ENCODE measurements around the gene GBX1. TPM values are rescaled to one million over a fixed set of nuclear protein-coding genes. Genes with fewer than 3 reads are reported as not detected.

The GBX1 gene
- polyA plus RNA-seq, 4 donors = 0.13 to 0.24 (median 0.22) TPM; not detected in 1

DNA sequence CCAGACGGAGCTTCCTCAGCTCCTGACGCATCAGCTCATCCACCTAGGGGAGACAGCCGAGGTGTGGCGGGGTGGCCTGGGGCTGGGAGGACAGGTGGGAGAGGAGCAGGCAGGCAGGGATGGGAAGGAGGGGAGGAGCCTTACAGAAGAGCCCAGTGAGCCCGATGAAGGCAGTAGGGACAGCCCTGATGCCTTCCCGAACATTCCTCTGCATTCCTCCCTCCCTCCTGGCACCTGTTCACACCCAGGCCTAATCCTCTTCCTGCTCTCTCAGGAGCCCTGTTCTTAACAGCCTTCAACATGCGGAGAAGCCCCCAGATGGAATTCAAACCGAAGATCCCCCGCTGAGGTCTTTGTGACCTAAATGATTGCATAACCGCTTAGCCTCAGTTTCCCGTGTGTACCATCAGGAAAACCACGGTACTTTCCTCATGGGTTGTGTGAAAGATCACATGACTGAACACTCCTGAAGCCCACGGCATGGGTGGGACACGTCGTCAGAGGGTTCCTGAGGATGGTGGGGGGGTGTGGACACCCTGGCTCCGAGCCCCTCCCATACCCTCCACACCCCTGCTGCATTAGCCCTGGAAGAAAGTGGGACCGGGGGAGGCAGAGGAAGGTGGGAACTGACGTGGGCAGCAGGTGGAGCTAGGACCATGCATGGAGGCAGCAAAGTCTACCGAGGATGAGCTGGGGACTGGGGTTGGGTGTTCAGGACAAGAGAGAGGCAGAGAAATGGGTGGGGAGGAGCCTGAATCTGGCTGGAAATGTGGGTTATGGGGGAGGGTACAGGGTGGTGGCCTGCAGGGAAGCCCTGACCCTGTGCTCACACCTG lies 28.3 kb upstream of the GBX1 start:
- no peak for DNase-seq (ENCODE audit: low read depth in 4 of 4, low spot score in 3 of 4)

DNA sequence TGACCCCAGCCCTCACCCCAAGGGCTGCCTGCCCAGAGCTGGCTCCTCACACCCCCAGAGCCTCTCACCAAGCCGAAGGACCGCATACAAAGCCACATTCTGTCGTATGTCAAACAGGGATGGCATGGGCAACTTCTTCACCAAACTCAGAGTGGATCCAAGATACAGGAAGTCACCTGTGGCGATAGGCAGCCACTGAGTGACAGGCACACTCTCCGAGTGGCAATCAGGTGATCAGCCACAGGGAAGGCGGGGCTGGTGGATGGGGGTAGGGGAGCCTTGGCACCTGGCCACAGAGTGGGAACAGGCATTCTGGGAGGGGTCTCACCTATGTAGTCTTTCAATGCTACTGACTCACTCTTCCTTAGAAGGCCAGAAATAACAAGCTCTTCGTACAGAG lies 26.7 kb upstream of the GBX1 start:
- no peak for DNase-seq (ENCODE audit: low read depth in 4 of 4, low spot score in 3 of 4)

DNA sequence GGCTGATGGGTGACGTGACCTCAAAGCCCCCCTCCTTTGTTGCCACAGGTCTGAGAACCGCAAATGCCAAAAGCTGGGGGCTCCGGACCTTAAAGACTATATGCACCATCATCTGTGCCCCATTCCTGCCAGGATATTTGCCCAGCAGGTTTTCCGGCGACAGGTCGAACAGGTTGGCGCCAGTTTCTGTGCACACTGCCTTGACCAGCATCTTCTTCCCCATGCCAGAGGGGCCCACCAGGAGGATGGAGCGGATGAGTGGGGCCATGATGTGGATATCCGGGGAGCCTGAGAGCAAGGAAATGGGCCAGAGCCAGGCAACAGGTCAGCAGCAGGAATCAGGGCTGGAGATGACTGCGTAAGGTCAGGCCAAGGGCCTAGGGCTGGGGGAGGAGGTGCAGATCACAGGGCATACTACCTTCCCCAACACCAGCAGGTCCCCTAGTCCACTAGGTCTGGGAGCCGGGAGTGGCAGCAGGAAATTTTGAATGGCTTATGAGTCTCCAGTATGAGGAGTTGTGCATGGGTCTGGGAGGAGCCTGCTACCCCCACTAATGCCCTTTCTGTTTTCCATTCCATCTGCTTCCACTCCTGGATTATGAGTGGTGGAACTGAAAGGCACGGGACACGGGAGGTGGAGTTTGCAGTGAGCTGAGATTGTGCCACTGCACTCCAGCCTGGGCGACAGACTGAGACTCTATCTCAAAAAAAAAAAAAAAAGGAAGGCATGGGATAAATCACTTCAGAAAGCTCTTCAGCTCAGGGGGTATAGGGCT lies 25.9 kb upstream of the GBX1 start:
- DNase-seq (ENCODE audit: low read depth in 4 of 4, low spot score in 3 of 4) = no peak

DNA sequence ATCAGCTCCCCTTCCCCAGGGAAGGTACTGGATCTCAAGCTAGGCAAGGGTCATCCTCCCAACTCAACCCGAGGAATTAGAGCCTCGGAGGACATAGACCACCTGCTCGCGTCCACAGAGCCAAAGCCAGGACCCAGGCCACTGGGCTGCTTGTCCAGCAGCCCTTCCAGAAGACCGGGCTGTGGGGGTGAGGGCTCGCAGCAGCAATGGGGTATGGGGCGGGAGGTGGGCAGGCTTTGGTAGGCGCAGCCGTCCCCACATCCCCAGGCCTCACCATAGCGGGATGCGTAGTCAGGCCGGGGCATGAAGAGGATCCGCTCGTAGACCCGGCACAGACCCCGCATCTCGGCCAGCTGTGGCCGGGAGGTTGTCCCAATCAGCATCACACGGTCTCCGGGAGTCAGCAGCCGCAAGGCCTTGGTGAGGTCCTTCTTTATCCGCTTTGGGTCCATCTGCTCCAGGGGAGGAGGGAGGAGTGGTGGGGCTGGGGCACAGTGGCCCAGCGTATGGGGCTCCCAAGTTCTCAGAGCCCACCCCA lies 24.6 kb upstream of the GBX1 start:
- DNase-seq (ENCODE audit: low read depth in 4 of 4, low spot score in 3 of 4) = no peak

DNA sequence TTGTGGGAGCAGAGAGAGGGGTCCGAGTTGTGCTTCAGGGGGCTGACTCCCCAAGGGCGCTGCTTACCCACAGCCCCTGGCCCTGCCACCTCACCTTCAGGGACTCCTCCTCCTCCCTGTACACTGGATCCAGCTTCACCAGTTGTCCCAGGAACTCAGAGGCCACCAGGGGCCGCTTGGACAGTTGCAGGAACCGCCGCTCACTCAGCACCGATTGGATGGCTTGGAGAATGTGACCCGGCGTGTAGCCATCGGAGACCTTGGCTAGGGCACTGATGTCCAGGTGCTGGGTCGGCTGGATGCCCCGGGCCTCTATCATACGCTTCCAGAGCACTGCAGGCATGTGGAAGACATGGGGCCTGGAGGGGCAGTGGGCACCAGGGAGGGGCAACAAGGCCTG lies 24.1 kb upstream of the GBX1 start:
- no peak for DNase-seq (ENCODE audit: low read depth in 4 of 4, low spot score in 3 of 4)

DNA sequence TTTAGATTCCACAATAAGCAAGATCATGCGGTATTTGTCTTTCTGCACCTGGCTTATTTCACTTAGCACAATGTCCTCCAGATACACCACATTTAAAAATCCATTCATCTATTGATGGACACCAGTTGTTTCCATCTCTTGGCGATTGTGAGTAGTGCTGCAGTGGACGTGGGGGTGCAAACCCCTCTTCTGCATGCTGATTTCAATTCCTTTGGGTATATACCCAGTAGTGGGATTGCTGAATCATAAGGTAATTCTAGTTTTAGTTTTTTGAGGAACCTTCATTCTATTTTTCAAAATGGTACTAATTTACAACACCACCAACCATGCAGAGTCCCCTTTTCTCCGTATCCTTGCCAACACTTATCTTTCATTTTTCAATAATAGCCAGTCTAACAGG lies 21.5 kb upstream of the GBX1 start:
- DNase-seq (ENCODE audit: low read depth in 4 of 4, low spot score in 3 of 4) = no peak

DNA sequence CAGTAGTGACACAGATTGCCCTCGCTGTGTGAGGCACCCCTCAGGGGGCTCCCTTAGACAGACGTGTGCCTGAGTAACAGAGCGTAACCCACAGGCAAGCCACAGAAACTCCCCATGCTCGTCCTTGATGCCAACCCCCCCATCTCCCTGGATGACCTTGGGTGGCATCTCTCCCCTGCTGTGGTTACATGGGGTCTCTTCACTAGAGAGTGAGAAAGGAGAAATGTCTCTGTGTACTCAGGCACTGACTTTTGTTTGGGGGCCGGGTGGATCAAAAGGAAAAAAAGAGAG lies 20.7 kb upstream of the GBX1 start:
- DNase-seq (ENCODE audit: low read depth in 4 of 4, low spot score in 3 of 4) = no peak

DNA sequence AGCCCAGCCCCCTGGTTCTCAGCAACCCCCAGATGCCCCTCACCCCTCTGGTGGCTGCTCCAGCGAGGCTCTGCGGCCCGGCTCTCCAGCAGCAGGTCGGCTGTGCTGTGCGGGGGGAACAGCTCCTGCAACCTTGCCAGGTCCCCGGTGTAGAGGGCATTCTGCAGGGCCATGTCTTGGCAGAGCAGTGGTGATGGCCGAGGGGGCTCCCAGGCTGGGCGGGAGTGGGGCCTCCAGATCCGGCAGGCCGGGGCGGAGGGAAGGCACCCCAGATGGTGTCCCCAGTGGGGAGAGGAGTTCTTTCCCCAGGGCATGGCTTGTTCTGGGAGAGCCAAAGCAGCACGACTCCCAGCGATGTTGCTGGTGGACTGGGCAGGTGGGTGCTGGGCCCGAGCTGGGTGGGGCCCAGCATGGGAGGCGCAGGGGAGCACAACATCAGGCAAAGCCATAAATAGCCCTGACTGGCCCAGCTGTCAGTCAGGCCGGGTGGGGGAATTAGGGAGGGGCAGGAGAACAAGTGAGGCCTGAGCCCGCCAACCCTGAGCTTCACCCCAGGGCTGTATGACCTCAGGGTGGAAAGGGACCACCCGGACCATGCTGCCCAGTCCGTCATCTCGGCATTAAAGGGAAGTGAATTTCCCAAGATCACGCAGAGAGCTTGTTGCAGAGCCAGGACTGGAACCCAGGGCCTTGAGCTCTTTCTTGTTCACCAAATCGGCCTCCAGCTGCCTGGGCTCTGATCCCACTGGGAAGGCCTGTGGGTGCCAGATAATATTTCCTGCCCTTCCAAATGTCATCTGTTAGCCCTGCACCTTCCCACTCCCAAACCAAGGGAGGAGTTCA lies 20.1 kb upstream of the GBX1 start:
- DNase-seq (ENCODE audit: low read depth in 4 of 4, low spot score in 3 of 4) = no peak

DNA sequence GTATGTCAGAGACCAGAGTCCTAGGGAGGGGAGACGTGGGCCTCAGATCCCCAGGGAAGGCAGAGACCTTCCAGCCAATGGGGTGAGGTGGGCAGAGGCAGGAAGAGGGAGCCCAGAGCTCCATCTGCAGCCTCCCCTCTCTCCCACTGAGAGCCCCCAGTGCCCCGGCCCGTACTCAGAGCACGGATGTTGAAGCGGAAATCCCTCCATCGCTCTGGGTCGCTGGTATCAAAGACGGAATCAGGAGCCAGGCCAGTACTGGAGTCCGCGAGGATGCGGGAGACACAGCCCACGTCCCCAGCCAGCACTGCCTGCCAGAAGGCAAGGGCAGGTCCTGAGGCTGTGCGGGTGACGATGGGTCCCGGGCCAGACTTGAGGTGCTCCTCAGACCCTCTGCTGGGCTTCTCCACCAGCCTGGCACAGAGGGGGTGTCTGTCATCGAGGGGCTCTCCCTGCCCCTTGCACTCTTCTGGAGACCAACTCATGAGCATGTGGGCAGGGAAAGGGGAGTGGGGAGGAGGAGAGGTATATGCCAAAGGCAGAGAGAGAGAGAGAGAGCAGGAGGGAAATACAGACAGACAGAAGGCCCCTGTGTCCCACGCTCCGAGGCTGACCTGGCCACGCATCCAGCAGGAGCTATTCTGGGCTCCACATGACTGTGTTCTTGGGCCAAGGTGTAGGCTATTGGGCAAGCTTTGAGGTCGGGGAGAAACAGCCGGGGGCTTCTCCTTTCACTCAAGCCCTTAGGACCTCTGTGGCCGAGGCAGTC lies 19.3 kb upstream of the GBX1 start, which contains the start of gene ASB10:
Gene ASB10, minus strand, starts transcription at position 611 of the 769 bp plus-strand sequence. Its CDS starts 120 bp downstream, at position 491.
- no peak for DNase-seq (ENCODE audit: low read depth in 4 of 4, low spot score in 3 of 4)

DNA sequence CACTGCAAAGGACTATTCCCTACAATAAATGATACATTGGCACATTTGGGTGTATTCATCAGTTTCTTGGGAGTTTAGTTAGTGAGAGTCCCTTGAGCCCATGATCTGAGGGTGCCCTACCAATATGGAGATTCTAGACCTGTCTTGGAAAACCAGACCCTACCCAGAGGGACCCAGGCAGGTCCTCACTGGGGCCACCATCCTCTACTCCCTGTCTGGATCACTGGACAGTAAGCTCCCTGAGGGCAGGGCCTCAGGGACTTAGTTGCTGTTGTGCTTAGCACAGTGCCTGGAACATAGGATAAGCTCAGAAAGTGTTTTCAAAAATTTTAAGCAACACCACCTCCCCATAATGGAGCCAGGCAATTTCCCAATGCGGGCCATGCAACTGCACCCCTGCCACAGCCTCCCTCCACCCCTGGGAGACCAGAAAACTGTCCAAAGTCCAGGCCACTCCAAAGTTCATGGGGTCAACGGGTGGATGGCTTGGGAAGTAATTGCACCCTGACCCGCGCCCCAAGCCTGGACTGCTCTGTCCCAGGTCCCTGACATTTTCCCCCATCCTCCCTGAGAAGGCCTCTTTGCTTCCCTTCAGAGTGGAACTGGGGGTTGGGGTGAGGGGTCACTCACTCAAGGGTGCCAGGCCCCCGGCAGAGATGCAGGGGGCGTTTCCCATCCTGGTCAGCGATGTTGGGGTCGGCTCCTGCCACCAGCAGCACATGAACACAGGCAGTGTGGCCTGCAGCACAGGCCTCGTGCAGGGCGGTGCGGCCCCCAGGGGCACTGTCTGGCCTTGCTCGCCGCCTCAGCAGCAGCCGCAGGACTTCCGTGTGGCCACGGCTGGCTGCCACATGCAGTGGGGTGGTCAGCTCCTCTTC lies 18.5 kb upstream of the GBX1 start:
- DNase-seq (ENCODE audit: low read depth in 4 of 4, low spot score in 3 of 4) = no peak

DNA sequence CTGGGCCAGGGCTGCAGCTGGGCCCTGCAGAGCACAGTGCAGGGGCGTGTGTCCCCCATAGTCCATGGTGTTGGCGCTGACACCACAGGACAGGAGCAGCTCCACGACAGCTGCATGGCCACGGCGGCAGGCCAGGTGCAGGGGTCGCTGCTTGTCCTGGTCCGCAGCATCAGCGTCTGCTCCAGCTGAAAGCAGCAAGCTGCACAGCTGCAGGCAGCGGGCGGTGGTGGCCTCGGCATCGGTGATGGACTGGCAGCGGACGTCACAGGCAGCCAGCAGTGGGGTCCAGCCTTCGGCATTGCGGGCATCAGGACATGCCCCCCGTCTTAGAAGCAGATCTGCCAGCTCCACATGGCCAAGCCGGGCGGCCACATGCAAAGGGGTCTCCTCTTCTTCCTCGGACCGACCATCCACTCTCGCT lies 13.5 kb upstream of the GBX1 start:
- DNase-seq (ENCODE audit: low read depth in 4 of 4, low spot score in 3 of 4) = no peak

DNA sequence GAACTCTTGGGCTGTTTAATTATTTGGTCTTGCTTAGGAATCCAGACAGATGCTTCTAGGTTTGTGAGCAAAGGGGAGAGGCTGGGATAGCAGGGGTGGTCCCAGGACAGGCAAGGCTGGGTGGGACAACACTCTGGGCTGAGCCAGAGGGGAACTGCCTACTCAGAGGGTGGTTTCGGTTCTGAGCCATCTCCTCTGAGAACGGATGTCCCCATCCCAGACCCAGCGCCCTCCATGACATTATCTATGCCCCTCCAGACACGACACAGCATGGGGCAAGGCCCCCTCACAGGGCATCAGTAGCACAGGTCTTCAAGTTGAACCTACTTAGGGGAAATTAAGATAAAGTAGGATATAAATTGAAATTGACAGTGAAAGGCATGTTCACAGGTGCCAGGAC lies 12.5 kb upstream of the GBX1 start:
- DNase-seq (ENCODE audit: low read depth in 4 of 4, low spot score in 3 of 4) = no peak

DNA sequence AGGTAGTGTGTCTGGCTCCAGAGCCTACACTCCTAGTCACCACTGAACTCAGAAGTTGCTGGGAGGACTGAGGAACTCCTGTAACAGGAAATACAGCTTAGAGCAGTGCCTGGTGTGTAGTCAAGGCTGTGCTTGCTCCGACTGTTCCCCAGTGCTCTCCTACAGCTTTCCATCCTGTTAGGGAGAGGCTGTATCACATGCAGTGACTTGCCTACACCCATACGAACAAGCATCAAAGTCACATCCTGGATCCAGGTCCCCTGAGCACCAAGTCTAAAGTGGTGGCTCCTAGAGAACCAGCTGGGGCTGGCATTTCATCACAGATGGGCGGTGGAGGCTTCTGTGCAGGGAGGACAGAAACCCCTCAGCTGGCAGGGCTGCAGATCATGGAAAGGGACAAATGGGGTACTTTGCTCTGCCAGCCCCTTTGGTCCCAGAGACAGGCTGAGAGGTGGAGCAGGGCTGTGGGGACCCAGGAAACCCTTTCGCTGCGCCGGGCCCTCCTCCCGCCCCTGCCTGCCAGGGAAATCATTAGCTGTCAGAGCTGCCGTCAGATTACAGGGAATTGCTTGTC lies 11.9 kb upstream of the GBX1 start:
- DNase-seq (ENCODE audit: low read depth in 4 of 4, low spot score in 3 of 4) = no peak

DNA sequence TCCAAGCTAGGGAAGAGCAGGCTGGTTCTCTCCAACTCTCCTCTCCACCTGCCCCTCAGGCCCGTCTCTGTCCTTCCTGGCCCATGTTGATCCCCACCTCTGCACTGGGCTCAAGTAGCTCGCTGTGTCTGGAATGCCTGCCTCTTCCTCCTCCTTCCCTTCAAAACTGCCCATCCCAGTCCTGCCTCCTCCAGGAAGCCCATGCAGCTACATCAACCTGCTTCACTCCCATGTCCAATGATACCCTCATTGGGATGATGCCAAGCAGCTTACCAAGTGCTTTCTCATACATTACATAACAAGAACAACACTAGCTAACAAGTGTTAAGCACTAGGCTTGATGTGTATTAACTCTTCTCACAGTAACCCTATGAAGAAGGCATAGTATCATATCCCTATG lies 11.3 kb upstream of the GBX1 start:
- no peak for DNase-seq (ENCODE audit: low read depth in 4 of 4, low spot score in 3 of 4)

DNA sequence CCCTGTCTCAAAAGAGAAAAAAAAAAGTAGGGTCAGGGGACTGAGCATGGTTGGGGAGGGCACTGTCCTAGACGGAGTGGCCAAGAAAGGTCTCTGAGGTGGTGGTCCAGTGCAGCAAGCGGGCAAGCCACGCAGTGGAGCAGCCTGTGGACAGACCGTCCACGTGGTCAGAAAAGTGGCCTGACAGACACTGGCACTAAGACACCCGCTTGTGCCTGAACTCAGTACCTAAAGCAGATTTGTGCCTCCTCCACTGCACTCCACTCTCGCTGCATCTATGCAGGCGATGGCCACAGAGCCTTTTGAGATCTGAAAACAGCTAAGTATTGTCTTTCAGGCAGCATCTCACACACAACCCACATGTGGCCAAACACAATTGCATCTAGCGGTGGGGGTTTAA lies 10.7 kb upstream of the GBX1 start:
- no peak for DNase-seq (ENCODE audit: low read depth in 4 of 4, low spot score in 3 of 4)

DNA sequence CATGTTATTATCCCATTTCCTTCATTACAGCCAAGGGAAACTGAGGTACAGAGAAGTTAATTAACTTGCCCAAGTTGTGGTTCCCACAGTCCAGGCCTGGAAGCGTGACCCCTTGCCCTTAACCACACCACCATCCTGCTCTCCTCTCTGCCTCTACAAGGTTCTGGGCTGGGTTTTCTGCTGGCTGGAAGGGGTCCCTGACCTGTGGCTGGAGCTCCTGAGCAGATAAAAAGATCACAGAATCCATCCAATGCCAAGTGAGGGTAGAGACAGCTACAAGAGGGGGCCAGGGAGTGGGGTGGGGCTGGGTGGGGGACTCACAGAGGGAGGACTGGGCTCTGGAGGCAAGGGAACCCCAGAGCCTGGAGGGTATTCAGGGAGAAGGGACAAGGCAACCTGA lies 9.8 kb upstream of the GBX1 start:
- no peak for DNase-seq (ENCODE audit: low read depth in 4 of 4, low spot score in 3 of 4)

DNA sequence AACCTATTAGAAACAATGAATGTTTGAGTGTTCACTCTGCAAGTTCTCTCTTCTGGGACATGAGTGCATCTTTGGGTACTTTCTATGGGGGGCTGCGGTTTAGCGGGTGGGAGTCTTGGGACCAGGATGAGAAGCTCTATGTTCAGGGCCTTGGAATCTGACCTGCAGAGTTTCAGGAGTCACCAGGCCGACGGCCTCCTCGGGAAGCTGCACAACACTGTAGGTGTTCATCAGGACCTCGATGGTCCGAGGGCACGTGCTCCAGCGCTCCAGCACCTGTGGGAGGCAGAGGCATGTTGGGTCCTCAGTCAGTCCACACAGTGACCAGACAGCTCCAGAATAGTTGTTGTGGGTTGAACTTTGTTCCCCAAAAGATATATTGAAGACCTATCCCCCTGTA lies 8.9 kb upstream of the GBX1 start:
- DNase-seq (ENCODE audit: low read depth in 4 of 4, low spot score in 3 of 4) = no peak

DNA sequence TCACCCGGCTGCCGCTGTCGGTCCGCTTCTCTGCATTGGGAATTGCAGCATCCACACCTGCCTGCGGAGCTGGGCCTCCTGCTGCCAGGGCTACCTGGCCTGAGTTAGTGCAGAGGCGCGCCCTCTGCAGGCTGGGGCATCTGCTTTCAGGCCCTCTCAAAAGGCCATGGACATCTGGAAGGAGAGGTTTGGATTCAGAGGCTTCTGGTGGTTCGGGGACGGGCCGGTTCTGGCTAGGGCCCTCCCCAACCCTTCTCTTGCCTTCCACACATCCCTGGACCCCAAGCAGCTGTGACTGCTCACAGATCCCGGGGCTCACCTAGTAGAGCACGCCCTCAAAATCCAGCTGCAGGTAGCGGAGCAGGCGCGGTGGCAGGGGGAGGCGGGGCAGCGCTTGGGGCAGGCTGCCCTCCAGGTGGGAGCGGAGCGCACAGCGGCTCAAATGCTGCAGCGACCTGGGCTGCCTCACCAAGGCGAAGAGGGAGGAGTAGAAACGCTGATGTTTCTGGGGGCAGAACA lies 8.4 kb upstream of the GBX1 start:
- DNase-seq (ENCODE audit: low read depth in 4 of 4, low spot score in 3 of 4) = no peak

All from right renal pelvis (tissue), 4 donors.